GM20000 (cell line): ENCODE measurements around the gene BLOC1S3.
A peak's percentile ranks its signal among the peaks of the same experiment; 100 is the strongest.

Source experiments
- DNase-seq: peaks from one replicate; pipeline ENCODE4 v3.0.0; 2012; ENCODE audit warnings: low spot score
- TF ChIP-seq, protein P1 (sequence below): IDR thresholded peaks from 2 replicates; pipeline ENCODE4 v1.5.1; 2012; ENCODE audit warnings: mild to moderate bottlenecking, control low read depth; ENCODE audit errors: extremely low read depth, missing control alignments

Gene BLOC1S3

DNA sequence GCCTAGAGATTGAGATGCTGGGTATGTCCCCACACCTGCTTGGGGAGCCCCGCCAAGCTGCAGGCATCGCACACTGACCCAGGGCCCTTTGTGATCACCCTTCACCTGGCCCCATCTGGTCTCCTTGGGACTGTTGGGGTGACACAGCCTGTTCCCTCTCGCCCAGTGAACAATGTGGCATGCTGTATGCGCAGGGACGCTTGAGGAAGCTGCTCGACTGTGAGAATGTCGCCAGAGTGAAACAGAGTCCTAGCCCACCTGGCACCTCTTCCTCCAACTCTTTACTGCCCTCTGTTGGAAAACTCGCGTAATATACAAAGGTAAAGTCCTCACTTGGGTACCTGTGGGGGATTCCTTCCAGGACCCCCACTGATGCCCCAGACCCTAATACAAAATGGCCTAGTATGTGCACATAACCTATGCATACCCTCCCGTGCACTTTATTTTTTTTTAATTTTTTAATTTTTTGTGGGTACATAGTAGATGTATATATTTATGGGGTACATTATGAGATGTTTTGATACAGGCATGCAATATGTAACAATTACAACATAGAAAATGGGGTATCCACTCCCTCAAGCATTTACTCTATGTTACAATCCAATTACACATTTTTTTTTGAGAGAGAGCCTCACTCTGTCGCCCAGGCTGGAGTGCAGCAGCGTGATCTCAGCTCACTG is 9.0 kb downstream of the BLOC1S3 start:
- TF ChIP-seq, protein P1, sequence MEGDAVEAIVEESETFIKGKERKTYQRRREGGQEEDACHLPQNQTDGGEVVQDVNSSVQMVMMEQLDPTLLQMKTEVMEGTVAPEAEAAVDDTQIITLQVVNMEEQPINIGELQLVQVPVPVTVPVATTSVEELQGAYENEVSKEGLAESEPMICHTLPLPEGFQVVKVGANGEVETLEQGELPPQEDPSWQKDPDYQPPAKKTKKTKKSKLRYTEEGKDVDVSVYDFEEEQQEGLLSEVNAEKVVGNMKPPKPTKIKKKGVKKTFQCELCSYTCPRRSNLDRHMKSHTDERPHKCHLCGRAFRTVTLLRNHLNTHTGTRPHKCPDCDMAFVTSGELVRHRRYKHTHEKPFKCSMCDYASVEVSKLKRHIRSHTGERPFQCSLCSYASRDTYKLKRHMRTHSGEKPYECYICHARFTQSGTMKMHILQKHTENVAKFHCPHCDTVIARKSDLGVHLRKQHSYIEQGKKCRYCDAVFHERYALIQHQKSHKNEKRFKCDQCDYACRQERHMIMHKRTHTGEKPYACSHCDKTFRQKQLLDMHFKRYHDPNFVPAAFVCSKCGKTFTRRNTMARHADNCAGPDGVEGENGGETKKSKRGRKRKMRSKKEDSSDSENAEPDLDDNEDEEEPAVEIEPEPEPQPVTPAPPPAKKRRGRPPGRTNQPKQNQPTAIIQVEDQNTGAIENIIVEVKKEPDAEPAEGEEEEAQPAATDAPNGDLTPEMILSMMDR = peak; percentile 51
- peak; percentile 80 for DNase-seq

DNA sequence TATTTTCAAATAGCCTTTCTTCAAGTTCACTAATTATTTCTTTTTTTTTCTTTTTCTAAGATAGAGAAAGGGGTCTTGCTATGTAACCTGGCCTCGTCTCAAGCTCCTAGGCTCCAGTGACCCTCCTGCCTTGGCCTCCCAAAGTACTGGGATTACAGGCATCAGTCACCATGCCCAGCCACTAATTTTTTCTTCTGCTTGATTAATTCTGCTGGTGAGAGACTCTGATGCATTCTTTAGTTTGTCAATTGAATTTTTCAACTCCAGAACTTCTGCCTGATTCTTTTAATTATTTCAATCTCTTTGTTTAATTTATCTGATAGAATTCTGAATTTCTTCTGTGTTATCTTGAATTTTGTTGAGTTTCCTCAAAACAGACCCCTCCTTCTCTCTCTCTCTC is 11.4 kb downstream of the BLOC1S3 start:
- TF ChIP-seq, protein P1 = no peak
- no peak for DNase-seq

DNA sequence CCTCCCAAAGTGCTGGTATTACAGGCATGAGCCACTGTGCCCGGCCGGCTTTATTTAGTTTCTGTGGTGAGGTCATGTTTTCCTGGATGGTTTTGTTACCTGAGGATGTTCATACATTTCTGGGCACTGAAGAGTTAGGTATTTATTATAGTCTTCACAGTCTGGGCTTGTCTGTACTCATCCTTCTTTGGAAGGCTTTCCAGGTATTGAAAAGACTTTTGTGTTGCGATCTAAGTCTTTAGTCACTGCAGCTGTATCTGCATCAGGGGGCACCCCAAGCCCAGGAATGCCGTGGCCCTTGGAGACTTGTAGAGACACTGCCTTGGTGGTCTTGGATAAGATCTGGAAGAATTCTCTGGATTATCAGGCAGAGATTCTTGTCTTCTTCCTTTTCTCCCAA is 12.8 kb downstream of the BLOC1S3 start:
- TF ChIP-seq, protein P1 = no peak
- no peak for DNase-seq

DNA sequence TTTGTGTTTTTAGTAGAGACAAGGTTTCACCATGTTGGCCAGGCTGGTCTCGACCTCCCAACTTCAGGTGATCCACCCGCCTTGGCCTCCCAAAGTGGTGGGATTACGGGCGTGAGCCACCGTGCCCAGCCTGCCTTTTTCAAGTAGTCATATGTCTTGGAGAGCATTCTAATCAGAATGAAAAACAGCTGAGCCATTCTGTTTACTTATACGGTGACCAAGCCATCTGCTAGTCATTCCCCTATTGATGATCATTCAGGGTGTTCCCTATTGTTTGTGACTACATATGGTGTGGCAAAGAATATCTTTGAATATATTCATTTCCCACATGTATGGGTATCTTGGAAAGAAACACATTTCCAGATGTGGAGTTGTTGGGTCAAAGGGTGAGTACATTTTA is 17.2 kb downstream of the BLOC1S3 start:
- TF ChIP-seq, protein P1 = no peak
- no peak for DNase-seq

DNA sequence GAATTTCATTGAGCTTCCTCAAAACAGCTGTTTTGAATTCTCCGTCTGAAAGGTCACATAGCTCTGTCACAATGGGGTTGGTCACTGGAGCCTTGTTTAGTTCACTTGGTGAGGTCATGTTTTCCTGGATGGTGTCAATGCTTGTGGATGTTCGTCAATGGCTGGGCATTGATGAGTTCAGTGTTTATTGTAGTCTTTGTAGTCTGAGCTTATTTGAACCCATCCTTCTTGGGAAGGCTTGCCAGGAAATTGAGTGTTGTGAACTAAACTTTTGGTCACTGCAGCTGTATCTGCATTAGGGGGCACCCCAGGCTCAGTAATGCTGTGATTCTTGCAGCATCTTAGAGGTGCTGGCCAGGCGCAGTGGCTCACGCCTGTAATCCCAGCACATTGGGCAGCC is 22.0 kb downstream of the BLOC1S3 start:
- TF ChIP-seq, protein P1 = no peak
- no peak for DNase-seq

DNA sequence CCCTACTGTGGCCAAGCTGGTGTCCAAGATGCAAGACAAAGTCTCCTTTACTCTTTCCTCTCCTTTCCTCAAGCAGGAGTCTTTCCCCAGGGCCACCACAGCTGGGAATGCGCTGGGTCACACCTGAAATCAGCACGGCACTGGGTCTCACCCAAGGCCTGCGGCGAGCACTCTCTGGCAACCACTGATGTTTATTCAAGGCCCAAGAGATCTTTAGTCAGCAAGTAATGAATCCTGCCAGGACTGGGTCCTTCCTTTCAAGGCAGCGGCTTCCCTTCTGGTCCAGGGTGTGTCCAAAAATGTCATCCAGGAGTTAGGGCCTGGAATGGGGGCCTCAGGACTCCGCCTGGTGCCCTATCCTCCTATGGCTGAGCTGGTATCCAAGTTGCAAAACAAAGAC is 24.1 kb downstream of the BLOC1S3 start:
- DNase-seq = no peak
- TF ChIP-seq, protein P1 = no peak

DNA sequence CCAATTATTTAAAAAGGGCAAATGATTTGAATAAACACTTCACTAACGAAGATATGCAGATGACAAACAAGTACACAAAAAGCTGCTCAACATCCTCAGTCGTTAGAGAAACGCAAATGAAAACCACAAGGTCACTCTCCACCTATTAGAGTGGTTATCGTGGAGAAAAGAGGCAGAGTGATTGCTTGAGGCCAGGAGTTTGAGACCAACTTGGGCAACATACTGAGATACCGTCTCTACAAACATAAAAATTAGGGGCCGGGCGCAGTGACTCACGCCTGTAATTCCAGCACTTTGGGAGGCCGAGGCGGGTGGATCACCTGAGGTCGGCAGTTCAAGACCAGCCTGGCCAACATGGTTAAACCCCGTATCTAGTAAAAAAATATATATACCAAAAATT is 27.2 kb downstream of the BLOC1S3 start:
- no peak for DNase-seq
- TF ChIP-seq, protein P1 = no peak
